Endothelial cell (in vitro differentiated cells): ENCODE measurements around the gene TEAD1. TPM values are rescaled to one million over a fixed set of nuclear protein-coding genes. Genes with fewer than 3 reads are reported as not detected.

ENCODE experiments used
- DNase-seq: peaks from one replicate; pipeline ENCODE4 v3.0.0; 2021; ENCODE audit warnings: low spot score
- H3K27ac Mint-ChIP-seq: one replicate; pipeline ENCODE4 v1.8.0; 2021; ENCODE audit warnings: mixed read lengths, inconsistent platforms; ENCODE audit not compliant: unreplicated experiment
- H3K27me3 Mint-ChIP-seq: one replicate; pipeline ENCODE4 v1.8.0; 2021; ENCODE audit warnings: mild to moderate bottlenecking, moderate library complexity, mixed read lengths, inconsistent platforms; ENCODE audit not compliant: unreplicated experiment
- H3K36me3 Mint-ChIP-seq: one replicate; pipeline ENCODE4 v1.8.0; 2021; ENCODE audit warnings: mild to moderate bottlenecking, low read depth, mixed read lengths, inconsistent platforms; ENCODE audit not compliant: unreplicated experiment
- H3K4me1 Mint-ChIP-seq: one replicate; pipeline ENCODE4 v1.8.0; 2021; ENCODE audit warnings: mild to moderate bottlenecking, mixed read lengths, inconsistent platforms; ENCODE audit not compliant: unreplicated experiment
- H3K4me3 Mint-ChIP-seq: one replicate; pipeline ENCODE4 v1.8.0; 2021; ENCODE audit warnings: mild to moderate bottlenecking, mixed read lengths, inconsistent platforms; ENCODE audit not compliant: unreplicated experiment
- H3K9me3 Mint-ChIP-seq: one replicate; pipeline ENCODE4 v1.8.0; 2021; ENCODE audit warnings: mixed read lengths, inconsistent platforms; ENCODE audit not compliant: unreplicated experiment
- total RNA-seq: library from RNA; stranded (reverse); fragmentation: NEBNext Ultra II Directional; extraction: Animal tissue kit (Norgen Biotek cat#: 25700); gene quantifications from one replicate; pipeline ENCODE4 v1.2.1, GENCODE V29; 2021; ENCODE audit not compliant: unreplicated experiment
- TF ChIP-seq, protein P1 (sequence below): fragments of 200-600 bp; sonication (generic); IDR thresholded peaks from one replicate; pipeline ENCODE4 v1.5.0; 2021; ENCODE audit warnings: antibody characterized with exemption; ENCODE audit not compliant: unreplicated experiment

Gene TEAD1
- total RNA-seq, 1 donor from 2014 or later, result 54.4 TPM

DNA sequence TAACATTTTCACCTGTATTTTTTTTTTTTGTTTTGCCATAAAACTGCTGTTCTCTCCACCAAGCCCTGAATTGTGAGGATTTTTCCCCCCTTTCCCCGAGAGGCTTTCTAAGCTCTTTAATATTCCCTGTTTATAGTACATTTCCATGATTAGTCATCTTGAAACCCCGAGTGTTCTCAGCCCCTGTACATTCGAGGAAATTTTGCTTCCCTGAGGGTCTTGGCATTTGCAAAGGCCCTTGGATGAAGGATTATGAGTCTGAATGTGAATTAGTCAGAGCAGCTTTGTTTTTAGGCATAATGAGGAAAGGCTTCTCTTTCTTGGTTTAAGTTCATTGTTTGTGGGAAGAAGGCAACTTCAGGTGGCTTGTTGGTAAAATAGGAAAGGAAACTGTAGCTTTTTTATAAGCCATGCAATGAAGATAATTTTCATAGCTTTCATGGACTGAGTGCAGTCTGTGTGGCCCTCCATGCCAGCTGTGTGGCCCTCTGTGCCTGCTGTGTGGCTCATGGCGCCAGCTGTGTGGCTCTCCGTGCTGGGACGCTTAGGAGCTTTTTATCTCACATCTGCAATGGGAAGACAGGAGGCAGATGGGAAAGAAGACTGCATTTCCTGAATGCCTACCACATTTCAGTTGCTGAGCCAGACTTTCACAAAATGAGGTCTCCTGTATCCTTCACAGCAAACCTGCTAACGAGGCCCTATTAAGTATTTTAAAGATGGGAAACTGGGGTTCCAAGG lies 129.0 kb downstream of the TEAD1 start:
- no peak for DNase-seq
- H3K9me3 Mint-ChIP-seq, result no peaks in the 10 kb centered on the region
- TF ChIP-seq, protein P1, sequence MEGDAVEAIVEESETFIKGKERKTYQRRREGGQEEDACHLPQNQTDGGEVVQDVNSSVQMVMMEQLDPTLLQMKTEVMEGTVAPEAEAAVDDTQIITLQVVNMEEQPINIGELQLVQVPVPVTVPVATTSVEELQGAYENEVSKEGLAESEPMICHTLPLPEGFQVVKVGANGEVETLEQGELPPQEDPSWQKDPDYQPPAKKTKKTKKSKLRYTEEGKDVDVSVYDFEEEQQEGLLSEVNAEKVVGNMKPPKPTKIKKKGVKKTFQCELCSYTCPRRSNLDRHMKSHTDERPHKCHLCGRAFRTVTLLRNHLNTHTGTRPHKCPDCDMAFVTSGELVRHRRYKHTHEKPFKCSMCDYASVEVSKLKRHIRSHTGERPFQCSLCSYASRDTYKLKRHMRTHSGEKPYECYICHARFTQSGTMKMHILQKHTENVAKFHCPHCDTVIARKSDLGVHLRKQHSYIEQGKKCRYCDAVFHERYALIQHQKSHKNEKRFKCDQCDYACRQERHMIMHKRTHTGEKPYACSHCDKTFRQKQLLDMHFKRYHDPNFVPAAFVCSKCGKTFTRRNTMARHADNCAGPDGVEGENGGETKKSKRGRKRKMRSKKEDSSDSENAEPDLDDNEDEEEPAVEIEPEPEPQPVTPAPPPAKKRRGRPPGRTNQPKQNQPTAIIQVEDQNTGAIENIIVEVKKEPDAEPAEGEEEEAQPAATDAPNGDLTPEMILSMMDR, result no peak
- H3K4me1 Mint-ChIP-seq, result peaks cover 42% of the 10 kb centered on the region
- H3K27ac Mint-ChIP-seq, result peak overlapping the region; percentile 81
- no peak overlapping the region for H3K4me3 Mint-ChIP-seq
- H3K36me3 Mint-ChIP-seq, result peaks cover under 1% of the 10 kb centered on the region
- peaks cover 5% of the 10 kb centered on the region for H3K27me3 Mint-ChIP-seq

DNA sequence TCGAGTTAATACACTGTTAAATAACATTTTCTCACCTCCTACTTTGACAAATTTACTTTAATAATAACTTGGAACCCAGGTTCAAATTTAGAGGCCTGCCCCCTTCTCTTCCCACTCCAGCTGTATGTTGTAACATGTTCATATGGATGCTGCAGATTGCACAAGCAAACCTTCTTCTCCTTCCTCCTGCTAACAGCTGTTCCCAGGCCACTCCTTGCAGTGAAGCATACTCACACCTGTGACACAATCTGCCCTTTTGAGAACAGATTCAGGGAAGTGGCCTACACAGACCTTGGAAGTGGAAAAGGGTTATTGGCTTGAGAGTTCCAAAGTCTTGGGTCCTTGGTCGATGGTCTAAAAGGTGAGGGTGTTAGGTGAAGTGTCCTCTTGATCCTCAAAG lies 131.9 kb downstream of the TEAD1 start:
- Mint-ChIP-seq H3K4me3 (no peak overlapping the region), H3K27me3 (peaks cover 7% of the 10 kb centered on the region), H3K4me1 (peaks cover 34% of the 10 kb centered on the region), H3K9me3 (no peaks in the 10 kb centered on the region), H3K27ac (no peak overlapping the region), H3K36me3 (peaks cover 6% of the 10 kb centered on the region)
- TF ChIP-seq, protein P1, result no peak
- DNase-seq, result no peak

- H3K4me3 Mint-ChIP-seq, result no peak overlapping the region
- DNase-seq, result no peak
- peaks cover 6% of the 10 kb centered on the region for H3K36me3 Mint-ChIP-seq
- TF ChIP-seq, protein P1, result no peak
- H3K4me1 Mint-ChIP-seq, result peaks cover 35% of the 10 kb centered on the region
- no peaks in the 10 kb centered on the region for H3K9me3 Mint-ChIP-seq
- no peak overlapping the region for H3K27ac Mint-ChIP-seq
- H3K27me3 Mint-ChIP-seq, result peaks cover 8% of the 10 kb centered on the region
Measured at GRCh38 chr11:12807621-12808020, 133.4 kb downstream of the TEAD1 start.

DNA sequence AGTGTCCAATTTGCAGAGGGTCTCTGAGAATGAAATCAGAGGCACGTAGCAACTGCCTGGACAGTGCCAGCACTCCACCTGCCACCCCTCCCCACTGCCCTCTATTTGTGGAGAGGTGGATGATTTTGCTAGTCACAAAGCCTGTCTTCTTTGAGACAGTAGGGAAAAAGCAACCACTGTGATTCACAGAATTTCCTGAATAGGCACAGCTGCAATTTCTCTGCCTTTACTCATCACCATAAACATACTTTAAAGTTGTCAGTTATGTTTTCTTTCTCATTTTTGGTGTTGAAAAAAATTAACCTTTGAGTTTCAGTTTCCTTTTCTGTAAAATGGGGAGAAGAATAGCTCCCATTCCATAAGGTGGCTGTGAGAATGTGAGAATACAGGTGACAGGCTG lies 134.3 kb downstream of the TEAD1 start:
- Mint-ChIP-seq H3K27me3 (peaks cover 10% of the 10 kb centered on the region), H3K9me3 (no peaks in the 10 kb centered on the region), H3K4me1 (peaks cover 34% of the 10 kb centered on the region), H3K36me3 (peaks cover 12% of the 10 kb centered on the region), H3K27ac (no peak overlapping the region), H3K4me3 (no peak overlapping the region)
- TF ChIP-seq, protein P1, result no peak
- DNase-seq, result no peak

GRCh38 chr11:12809364-12809763 lies 135.1 kb downstream of the TEAD1 start:
- no peaks in the 10 kb centered on the region for H3K9me3 Mint-ChIP-seq
- peak overlapping the region; percentile 75 for H3K4me3 Mint-ChIP-seq
- H3K27me3 Mint-ChIP-seq, result peaks cover 10% of the 10 kb centered on the region
- H3K36me3 Mint-ChIP-seq, result peaks cover 12% of the 10 kb centered on the region
- H3K4me1 Mint-ChIP-seq, result peaks cover 38% of the 10 kb centered on the region
- H3K27ac Mint-ChIP-seq, result no peak overlapping the region
- TF ChIP-seq, protein P1, result no peak
- no peak for DNase-seq
